ENCODE measurements around the gene PHETA1. TPM values are rescaled to one million over a fixed set of nuclear protein-coding genes. Genes with fewer than 3 reads are reported as not detected.

Gene PHETA1
- total and polyA plus RNA-seq, 2 donors (not counting 3 experiments of a cell fraction or from before 2014, with no cell fraction given) = 10.6 to 20.0 TPM

GRCh38 chr12:111334393-111334915 lies 34.4 kb downstream of the PHETA1 start:
- ChIA-PET CTCF (interaction anchor here (1.2 kb wide), 1 partner anchor 478 kb away, joined by 3 read pairs; no protein-coding TSS in a partner anchor), POLR2A (no interaction called here)
- no TSS peak for BruUV-seq (replicated peaks)

More at GRCh38 chr12:111334393-111334915, 34.4 kb downstream of the PHETA1 start:
- H3K27me3 ChIP-seq (ENCODE audit: control insufficient read depth in 2 of 2, insufficient read depth in 2 of 2, low read length in 2 of 2) = peaks cover 0 to under 1% of the 10 kb centered on the region in 2 experiments
- no peak for TF ChIP-seq MAX (IDR thresholded peaks at IDR 0.05; ENCODE audit: insufficient read depth, insufficient read length)
- TF ChIP-seq GATA2 (IDR thresholded peaks at IDR 0.05; ENCODE audit: insufficient read depth, insufficient read length, low read depth, low read length) = no peak
- TF ChIP-seq, protein P1, sequence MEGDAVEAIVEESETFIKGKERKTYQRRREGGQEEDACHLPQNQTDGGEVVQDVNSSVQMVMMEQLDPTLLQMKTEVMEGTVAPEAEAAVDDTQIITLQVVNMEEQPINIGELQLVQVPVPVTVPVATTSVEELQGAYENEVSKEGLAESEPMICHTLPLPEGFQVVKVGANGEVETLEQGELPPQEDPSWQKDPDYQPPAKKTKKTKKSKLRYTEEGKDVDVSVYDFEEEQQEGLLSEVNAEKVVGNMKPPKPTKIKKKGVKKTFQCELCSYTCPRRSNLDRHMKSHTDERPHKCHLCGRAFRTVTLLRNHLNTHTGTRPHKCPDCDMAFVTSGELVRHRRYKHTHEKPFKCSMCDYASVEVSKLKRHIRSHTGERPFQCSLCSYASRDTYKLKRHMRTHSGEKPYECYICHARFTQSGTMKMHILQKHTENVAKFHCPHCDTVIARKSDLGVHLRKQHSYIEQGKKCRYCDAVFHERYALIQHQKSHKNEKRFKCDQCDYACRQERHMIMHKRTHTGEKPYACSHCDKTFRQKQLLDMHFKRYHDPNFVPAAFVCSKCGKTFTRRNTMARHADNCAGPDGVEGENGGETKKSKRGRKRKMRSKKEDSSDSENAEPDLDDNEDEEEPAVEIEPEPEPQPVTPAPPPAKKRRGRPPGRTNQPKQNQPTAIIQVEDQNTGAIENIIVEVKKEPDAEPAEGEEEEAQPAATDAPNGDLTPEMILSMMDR (IDR thresholded peaks at IDR 0.05; ENCODE audit: extremely low read depth in 1 of 2, insufficient read depth in 1 of 2, low read depth in 1 of 2, low read length in 2 of 2) = no peak
- TF ChIP-seq FOS (IDR thresholded peaks at IDR 0.05; ENCODE audit: borderline replicate concordance, insufficient read depth, low read length) = no peak
- no peak for TF ChIP-seq MYC (IDR thresholded peaks at IDR 0.05; ENCODE audit: low read depth, low read length)
- TF ChIP-seq POLR2A (IDR thresholded peaks at IDR 0.05; ENCODE audit: low read depth, low read length) = no peak
- TF ChIP-seq JUN (IDR thresholded peaks at IDR 0.05; ENCODE audit: borderline replicate concordance, insufficient read depth, insufficient read length, low read depth) = no peak
- TF ChIP-seq POLR2AphosphoS5 (IDR thresholded peaks at IDR 0.05; ENCODE audit: insufficient read depth, low read depth, low read length) = no peak
- TF ChIP-seq EZH2 (IDR thresholded peaks at IDR 0.05; ENCODE audit: borderline replicate concordance, low read depth, low read length, severe bottlenecking) = no peak
- dilution Hi-C loops (cut with MboI; ENCODE audit: extremely low pct_ligation_motif_present, low sequenced_read_pairs) = no loop called here
- FAIRE-seq (no peak), DNase-seq (ENCODE audit: low read depth, low spot score) (no peak)
- no peaks in the 10 kb centered on the region for H3K9me1 ChIP-seq (replicated peaks; ENCODE audit: control insufficient read depth, extremely low read depth, insufficient read depth, low read length)
- no peak overlapping the region for H2AFZ ChIP-seq (ENCODE audit: low read depth, low read length)
- no peaks in the 10 kb centered on the region for H3K9me3 ChIP-seq (replicated peaks; ENCODE audit: control insufficient read depth, insufficient read depth, low read length)
- no peaks in the 10 kb centered on the region for H4K20me1 ChIP-seq (replicated peaks; ENCODE audit: control insufficient read depth, extremely low read depth, insufficient read depth, low read length)
- H3K27ac ChIP-seq (ENCODE audit: insufficient read depth, low read depth, low read length) = no peak overlapping the region
- no peaks in the 10 kb centered on the region for H3K4me1 ChIP-seq (ENCODE audit: control insufficient read depth, extremely low read depth, insufficient read depth, low read length)
- no peak overlapping the region for H3K4me2 ChIP-seq (ENCODE audit: insufficient read depth, low read length)
- H3K36me3 ChIP-seq (ENCODE audit: control insufficient read depth in 2 of 2, extremely low read depth in 1 of 2, insufficient read depth in 2 of 2, low read length in 2 of 2) = no peaks in the 10 kb centered on the region
- no peak overlapping the region for H3K4me3 ChIP-seq (replicated peaks in 1 of 3; ENCODE audit: insufficient read depth in 1 of 3, low read depth in 1 of 3, low read length in 3 of 3)
- intact Hi-C loops (cut with micrococcal nuclease) = loop anchor here (5.0 kb wide), 1 partner anchor 338 kb away; no protein-coding TSS in a partner anchor
- no peaks in the 10 kb centered on the region for H3K79me2 ChIP-seq (ENCODE audit: control insufficient read depth, insufficient read depth, low read length)
- H3K9ac ChIP-seq (replicated peaks; ENCODE audit: extremely low read depth, insufficient read depth, low read length) = no peak overlapping the region

All from endothelial cell of umbilical vein (primary cell).